Activated CD4-positive, alpha-beta T cell treated with anti-CD3 and anti-CD28 coated beads, Interleukin-2, amount 50 U/mL, for 4 hours (primary cell): Measurements from ENCODE around the gene ZNF789.
A peak's percentile ranks its signal among the peaks of the same experiment; 100 is the strongest.
"Not testable (repeated sequence)": the region's sequence is repeated elsewhere in the genome, so short reads cannot be mapped to it uniquely, and the experiment has no call there.

Source experiments
- DNase-seq, 2 experiments: peaks; one replicate each; pipeline ENCODE4 v3.0.0-alpha.2; 2020

Gene ZNF789

GRCh38 chr7:99459087-99459486 lies 13.6 kb upstream of the ZNF789 start:
- DNase-seq, result no peak

- DNase-seq, result no peak
Observed at GRCh38 chr7:99460651-99461050, 12.0 kb upstream of the ZNF789 start.

GRCh38 chr7:99461221-99461620 lies 11.5 kb upstream of the ZNF789 start:
- no peak for DNase-seq

- no peak for DNase-seq
Observed at GRCh38 chr7:99465421-99465768, 7.3 kb upstream of the ZNF789 start.

GRCh38 chr7:99468336-99468918 lies 4.3 kb upstream of the ZNF789 start:
- no peak for DNase-seq

GRCh38 chr7:99469381-99470065 lies 3.2 kb upstream of the ZNF789 start:
- DNase-seq, result no peak

GRCh38 chr7:99473315-99473596 lies 566 bp downstream of the ZNF789 start:
- DNase-seq, result no peak

GRCh38 chr7:99476107-99476506 lies 3.4 kb downstream of the ZNF789 start:
- DNase-seq, result no peak

- DNase-seq, result no peak
Observed at GRCh38 chr7:99478464-99479440, 6.1 kb downstream of the ZNF789 start.

GRCh38 chr7:99485094-99485493 lies 12.4 kb downstream of the ZNF789 start:
- DNase-seq, result no peak

GRCh38 chr7:99489235-99489634 lies 16.5 kb downstream of the ZNF789 start:
- DNase-seq, result no peak

- no peak for DNase-seq
Observed at GRCh38 chr7:99490878-99491277, 18.2 kb downstream of the ZNF789 start.

- no peak for DNase-seq
Observed at GRCh38 chr7:99493823-99494222, 21.1 kb downstream of the ZNF789 start.

- DNase-seq, result no peak
Observed at GRCh38 chr7:99497766-99498545, 25.3 kb downstream of the ZNF789 start.

GRCh38 chr7:99498546-99498944 lies 25.9 kb downstream of the ZNF789 start:
- no peak for DNase-seq

- no peak for DNase-seq
Observed at GRCh38 chr7:99499371-99499720, 26.7 kb downstream of the ZNF789 start.

- DNase-seq, result peak; percentile 85 to 86
Observed at GRCh38 chr7:99499721-99500636, 27.3 kb downstream of the ZNF789 start, which contains the start of gene ZNF394. Gene ZNF394 (minus strand): TSS chr7:99500281. CDS start chr7:99500093, 188 bp downstream.

GRCh38 chr7:99500637-99501009 lies 27.9 kb downstream of the ZNF789 start:
- DNase-seq, result no peak

- DNase-seq, result not testable (repeated sequence)
Observed at GRCh38 chr7:99501236-99501635, 28.5 kb downstream of the ZNF789 start.

- DNase-seq, result no peak
Observed at GRCh38 chr7:99504281-99504602, 31.6 kb downstream of the ZNF789 start.

GRCh38 chr7:99504603-99505323 lies 32.1 kb downstream of the ZNF789 start, which contains the start of gene ZKSCAN5:
Gene ZKSCAN5 (plus strand): TSS chr7:99504662. CDS start chr7:99506045, 1,383 bp downstream.
- peak; percentile 95 to 97 for DNase-seq

GRCh38 chr7:99505324-99505662 lies 32.6 kb downstream of the ZNF789 start:
- no peak for DNase-seq
